OCI-LY7 (cell line): ENCODE data around the gene PFKP. TPM values are rescaled to one million over a fixed set of nuclear protein-coding genes. Genes with fewer than 3 reads are reported as not detected.
"Not testable (repeated sequence)": the region's sequence is repeated elsewhere in the genome, so short reads cannot be mapped to it uniquely, and the experiment has no call there.

Source experiments
- BruUV-seq: library from RNA; stranded (reverse); fragments of 400-500 nt; replicated peaks from 2 replicates; lab custom pipeline; 2021; lab: Mats Ljungman, UMichigan
- CTCF ChIA-PET: fragments of 300-600 bp; sonication (Branson Sonifier 250); formaldehyde crosslinking; loops from one replicate; lab custom pipeline; 2022; ENCODE audit warnings: antibody characterized with exemption; ENCODE audit not compliant: unreplicated experiment; lab: Charles Lee
- POLR2A ChIA-PET: fragments of 300-600 bp; sonication (Branson Sonifier 250); formaldehyde crosslinking; loops from one replicate; lab custom pipeline; 2022; ENCODE audit warnings: antibody characterized with exemption; lab: Charles Lee
- DNase-seq: peaks from one replicate; pipeline ENCODE4 v3.0.0-alpha.2; 2015; ENCODE audit warnings: low spot score
- H2AFZ ChIP-seq: fragments of 200-600 bp; sonication (generic), shearing (Covaris generic); 2 replicates; pipeline ENCODE4 v1.6.1; 2014; ENCODE audit warnings: mild to moderate bottlenecking, antibody characterized with exemption, low read length, moderate library complexity
- H3K27ac ChIP-seq: fragments of 200-600 bp; sonication (generic); 2 replicates; pipeline ENCODE4 v1.5.1; 2014; ENCODE audit warnings: mixed run types, low read depth, mild to moderate bottlenecking, moderate library complexity, low read length, inconsistent platforms; ENCODE audit not compliant: poor library complexity, severe bottlenecking
- H3K36me3 ChIP-seq: fragments of 200-600 bp; sonication (generic); 2 replicates; pipeline ENCODE4 v1.6.1; 2014; ENCODE audit warnings: mild to moderate bottlenecking, antibody characterized with exemption, low read length, moderate library complexity, mixed read lengths; ENCODE audit not compliant: insufficient read depth
- H3K4me1 ChIP-seq: fragments of 200-600 bp; sonication (generic); 2 replicates; pipeline ENCODE4 v1.5.1; 2014; ENCODE audit warnings: mild to moderate bottlenecking, low read length; ENCODE audit not compliant: insufficient read depth, poor library complexity, severe bottlenecking
- H3K4me2 ChIP-seq: fragments of 200-600 bp; sonication (generic); 2 replicates; pipeline ENCODE4 v1.6.1; 2014; ENCODE audit warnings: mild to moderate bottlenecking, low read length
- H3K4me3 ChIP-seq: fragments of 200-600 bp; sonication (generic); 2 replicates; pipeline ENCODE4 v1.5.1; 2014; ENCODE audit warnings: mild to moderate bottlenecking, low read depth, low read length; ENCODE audit not compliant: poor library complexity, severe bottlenecking
- H3K79me2 ChIP-seq: fragments of 200-600 bp; sonication (generic); 2 replicates; pipeline ENCODE4 v1.6.1; 2016; ENCODE audit warnings: low read depth, mild to moderate bottlenecking, low read length, moderate library complexity, mixed read lengths; ENCODE audit not compliant: insufficient read depth
- H3K9me2 ChIP-seq: fragments of 200-600 bp; sonication (generic); 2 replicates; pipeline ENCODE4 v1.6.1; 2016; ENCODE audit warnings: mild to moderate bottlenecking, low read length, mixed read lengths; ENCODE audit not compliant: insufficient read depth
- H3K9me3 ChIP-seq: fragments of 200-600 bp; sonication (generic); 2 replicates; pipeline ENCODE4 v1.6.1; 2014; ENCODE audit warnings: mild to moderate bottlenecking, mixed run types, low read length, mixed read lengths
- H4K20me1 ChIP-seq: fragments of 200-600 bp; sonication (generic); 2 replicates; pipeline ENCODE4 v1.6.1; 2014; ENCODE audit warnings: mild to moderate bottlenecking, antibody characterized with exemption, low read length, moderate library complexity, mixed read lengths; ENCODE audit not compliant: insufficient read depth
- EZH2phosphoT487 ChIP-seq: fragments of 200-600 bp; sonication (generic); IDR thresholded peaks from 2 replicates; pipeline ENCODE4 v1.6.1; 2018; ENCODE audit warnings: low read depth, borderline replicate concordance, mild to moderate bottlenecking, mixed run types, antibody characterized with exemption, low read length, moderate library complexity, mixed read lengths
- intact Hi-C: fragments of 100-400 bp; cut with micrococcal nuclease; formaldehyde crosslinking; loops from one replicate; pipeline ENCODE4 v1.10.0; 2022; ENCODE audit not compliant: unreplicated experiment
- total RNA-seq, 2 experiments: library from RNA; depleted of rRNA in 1 of 2; stranded (reverse); fragments of >200 nt in 1 of 2; shearing (Covaris generic) in 1 of 2; gene quantifications; 2 replicates each; pipeline ENCODE4 v1.2.3, GENCODE V29; 2014 to 2022
- TF ChIP-seq, protein P1 (sequence below): fragments of 200-600 bp; sonication (generic); conservative IDR thresholded peaks from 2 replicates; pipeline ENCODE4 v1.5.1; 2014; ENCODE audit warnings: mild to moderate bottlenecking, antibody characterized with exemption, low read length, moderate library complexity, mixed read lengths

PFKP gene
- total RNA-seq, 2 experiments from 2014 or later, result 85.4 to 154 TPM

DNA sequence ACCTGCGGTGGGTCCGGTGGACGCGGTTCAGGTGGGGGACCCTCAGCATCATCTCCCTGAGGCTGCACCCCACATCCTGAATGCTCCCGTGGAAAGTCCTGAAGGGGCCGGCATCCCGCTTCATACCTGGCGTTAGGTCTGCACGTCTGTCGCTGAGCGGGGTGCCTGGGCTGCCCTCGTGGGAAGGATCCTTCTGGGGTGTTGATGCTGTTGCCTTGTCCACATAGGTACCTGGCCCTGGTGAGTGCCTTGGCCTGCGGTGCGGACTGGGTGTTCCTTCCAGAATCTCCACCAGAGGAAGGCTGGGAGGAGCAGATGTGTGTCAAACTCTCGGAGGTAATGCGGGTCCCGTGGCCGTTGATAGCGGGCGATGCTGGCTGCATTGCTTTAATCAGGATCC lies 37.8 kb downstream of the PFKP start:
- peaks cover 84% of the 10 kb centered on the region for H3K36me3 ChIP-seq
- no peaks in the 10 kb centered on the region for H3K4me1 ChIP-seq
- no peaks in the 10 kb centered on the region for H3K9me2 ChIP-seq
- intact Hi-C loops, result no loop called here
- no peak overlapping the region for H3K4me3 ChIP-seq
- H3K27ac ChIP-seq, result no peak overlapping the region
- H2AFZ ChIP-seq, result no peak overlapping the region
- CTCF ChIA-PET, result no interaction called here
- H3K9me3 ChIP-seq, result no peaks in the 10 kb centered on the region
- H4K20me1 ChIP-seq, result no peaks in the 10 kb centered on the region
- POLR2A ChIA-PET, result no interaction called here
- TF ChIP-seq, protein P1, sequence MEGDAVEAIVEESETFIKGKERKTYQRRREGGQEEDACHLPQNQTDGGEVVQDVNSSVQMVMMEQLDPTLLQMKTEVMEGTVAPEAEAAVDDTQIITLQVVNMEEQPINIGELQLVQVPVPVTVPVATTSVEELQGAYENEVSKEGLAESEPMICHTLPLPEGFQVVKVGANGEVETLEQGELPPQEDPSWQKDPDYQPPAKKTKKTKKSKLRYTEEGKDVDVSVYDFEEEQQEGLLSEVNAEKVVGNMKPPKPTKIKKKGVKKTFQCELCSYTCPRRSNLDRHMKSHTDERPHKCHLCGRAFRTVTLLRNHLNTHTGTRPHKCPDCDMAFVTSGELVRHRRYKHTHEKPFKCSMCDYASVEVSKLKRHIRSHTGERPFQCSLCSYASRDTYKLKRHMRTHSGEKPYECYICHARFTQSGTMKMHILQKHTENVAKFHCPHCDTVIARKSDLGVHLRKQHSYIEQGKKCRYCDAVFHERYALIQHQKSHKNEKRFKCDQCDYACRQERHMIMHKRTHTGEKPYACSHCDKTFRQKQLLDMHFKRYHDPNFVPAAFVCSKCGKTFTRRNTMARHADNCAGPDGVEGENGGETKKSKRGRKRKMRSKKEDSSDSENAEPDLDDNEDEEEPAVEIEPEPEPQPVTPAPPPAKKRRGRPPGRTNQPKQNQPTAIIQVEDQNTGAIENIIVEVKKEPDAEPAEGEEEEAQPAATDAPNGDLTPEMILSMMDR, result no peak
- no peak for TF ChIP-seq EZH2phosphoT487
- no peak for DNase-seq
- no TSS peak for BruUV-seq
- no peaks in the 10 kb centered on the region for H3K79me2 ChIP-seq
- no peak overlapping the region for H3K4me2 ChIP-seq

DNA sequence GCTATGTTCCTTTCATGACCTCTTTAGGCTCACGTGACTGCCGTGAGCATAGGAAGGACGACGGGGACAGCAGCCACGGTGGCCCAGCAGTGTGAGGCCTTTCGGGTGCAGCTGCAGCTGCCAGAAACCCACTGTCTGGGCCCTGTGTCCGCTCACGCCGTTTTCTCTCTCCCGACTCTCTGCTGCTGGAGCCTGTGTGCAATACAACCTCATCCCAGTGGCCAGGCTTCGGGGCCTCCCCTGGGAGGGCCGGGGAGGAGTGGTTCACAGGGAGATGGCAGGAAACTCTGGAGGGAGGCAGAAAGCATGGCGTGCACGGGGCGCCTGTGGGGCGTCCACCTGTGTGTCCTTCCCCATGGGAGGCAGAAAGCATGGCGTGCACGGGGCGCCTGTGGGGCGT lies 38.6 kb downstream of the PFKP start:
- Histone ChIP-seq H3K4me1 (no peaks in the 10 kb centered on the region), H3K9me3 (no peaks in the 10 kb centered on the region), H3K79me2 (no peaks in the 10 kb centered on the region), H2AFZ (no peak overlapping the region), H3K27ac (no peak overlapping the region), H3K4me3 (no peak overlapping the region), H3K36me3 (peaks cover 83% of the 10 kb centered on the region), H3K4me2 (no peak overlapping the region), H4K20me1 (no peaks in the 10 kb centered on the region), H3K9me2 (no peaks in the 10 kb centered on the region)
- intact Hi-C loops, result no loop called here
- no peak for TF ChIP-seq EZH2phosphoT487
- TF ChIP-seq, protein P1, result no peak
- CTCF ChIA-PET, result no interaction called here
- POLR2A ChIA-PET, result no interaction called here
- DNase-seq, result no peak
- no TSS peak for BruUV-seq

- H3K4me2 ChIP-seq, CTCF ChIA-PET, intact Hi-C loops, H3K4me1 ChIP-seq, POLR2A ChIA-PET, BruUV-seq, H2AFZ ChIP-seq, H3K4me3 ChIP-seq, H3K9me3 ChIP-seq, H3K27ac ChIP-seq, DNase-seq, H4K20me1 ChIP-seq, H3K79me2 ChIP-seq, H3K9me2 ChIP-seq: not testable (repeated sequence)
- H3K36me3 ChIP-seq, result peaks cover 83% of the 10 kb centered on the region
Observed at GRCh38 chr10:3106328-3106727, 39.0 kb downstream of the PFKP start.
